GM19035 (cell line): ENCODE results near the gene TRAPPC6A.

Experiments used
- ATAC-seq: cut with Tn5 transposase; IDR thresholded peaks from one replicate; pipeline ENCODE4 v1.9.1; 2021; ENCODE audit not compliant: unreplicated experiment

Gene TRAPPC6A

GRCh38 chr19:45133661-45134060, 44.4 kb downstream of the TRAPPC6A start:
- no peak for ATAC-seq

- ATAC-seq, result no peak
Observed at GRCh38 chr19:45130888-45131615, 47.0 kb downstream of the TRAPPC6A start.

- no peak for ATAC-seq
Observed at GRCh38 chr19:45130236-45130635, 47.8 kb downstream of the TRAPPC6A start.

GRCh38 chr19:45128806-45129205, 49.2 kb downstream of the TRAPPC6A start:
- no peak for ATAC-seq

- ATAC-seq, result no peak
Observed at GRCh38 chr19:45128146-45128545, 49.9 kb downstream of the TRAPPC6A start.

GRCh38 chr19:45126654-45127053, 51.4 kb downstream of the TRAPPC6A start:
- no peak for ATAC-seq

- no peak for ATAC-seq
Observed at GRCh38 chr19:45125975-45126493, 52.0 kb downstream of the TRAPPC6A start.

GRCh38 chr19:45125360-45125759, 52.7 kb downstream of the TRAPPC6A start:
- ATAC-seq, result no peak

- ATAC-seq, result no peak
Observed at GRCh38 chr19:45124021-45124420, 54.0 kb downstream of the TRAPPC6A start.

- ATAC-seq, result no peak
Observed at GRCh38 chr19:45123440-45123850, 54.6 kb downstream of the TRAPPC6A start.

- ATAC-seq, result no peak
Observed at GRCh38 chr19:45122832-45123231, 55.2 kb downstream of the TRAPPC6A start.

GRCh38 chr19:45121827-45122345, 56.2 kb downstream of the TRAPPC6A start:
- ATAC-seq, result no peak

GRCh38 chr19:45119582-45119981, 58.5 kb downstream of the TRAPPC6A start:
- ATAC-seq, result no peak

- peak; percentile 44 for ATAC-seq
Observed at GRCh38 chr19:45118591-45119355, 59.3 kb downstream of the TRAPPC6A start.

GRCh38 chr19:45118106-45118505, 59.9 kb downstream of the TRAPPC6A start:
- no peak for ATAC-seq

- no peak for ATAC-seq
Observed at GRCh38 chr19:45117671-45118070, 60.4 kb downstream of the TRAPPC6A start.

- ATAC-seq, result no peak
Observed at GRCh38 chr19:45117167-45117594, 60.9 kb downstream of the TRAPPC6A start.

GRCh38 chr19:45115809-45116615, 62.0 kb downstream of the TRAPPC6A start:
- ATAC-seq, result no peak

- no peak for ATAC-seq
Observed at GRCh38 chr19:45114116-45114515, 63.9 kb downstream of the TRAPPC6A start.

- ATAC-seq, result no peak
Observed at GRCh38 chr19:45113628-45114027, 64.4 kb downstream of the TRAPPC6A start.
